GM19397 (cell line): Measurements from ENCODE around the gene SLC27A3.
"Not testable (repeated sequence)": the region's sequence is repeated elsewhere in the genome, so short reads cannot be mapped to it uniquely, and the experiment has no call there.

ENCODE experiments used
- ATAC-seq: cut with Tn5 transposase; IDR thresholded peaks from one replicate; pipeline ENCODE4 v1.9.1; 2021; ENCODE audit warnings: mild to moderate bottlenecking, moderate library complexity; ENCODE audit not compliant: unreplicated experiment

SLC27A3 gene

DNA sequence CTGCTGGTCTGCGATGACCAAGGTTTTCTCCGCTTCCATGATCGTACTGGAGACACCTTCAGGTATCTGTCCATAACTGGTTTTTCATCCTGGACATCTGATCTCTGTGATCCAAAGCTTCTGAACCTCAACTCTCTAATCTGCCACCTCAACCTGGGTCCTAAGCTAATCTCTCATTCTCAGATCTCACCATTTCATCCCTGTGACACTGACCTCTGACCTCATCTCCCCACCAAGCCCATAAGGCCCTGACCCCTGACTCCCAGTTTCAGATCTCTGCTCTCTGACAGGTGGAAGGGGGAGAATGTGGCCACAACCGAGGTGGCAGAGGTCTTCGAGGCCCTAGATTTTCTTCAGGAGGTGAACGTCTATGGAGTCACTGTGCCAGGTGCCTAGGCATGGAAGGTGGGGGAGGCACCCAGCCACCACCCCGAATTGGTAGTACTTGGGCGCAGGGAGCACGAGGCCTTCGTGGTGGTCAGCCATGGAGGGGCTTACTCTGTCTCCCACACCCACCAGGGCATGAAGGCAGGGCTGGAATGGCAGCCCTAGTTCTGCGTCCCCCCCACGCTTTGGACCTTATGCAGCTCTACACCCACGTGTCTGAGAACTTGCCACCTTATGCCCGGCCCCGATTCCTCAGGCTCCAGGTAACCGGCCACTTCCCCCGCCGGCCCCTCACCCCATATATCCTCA, 3.8 kb downstream of the SLC27A3 start:
- no peak for ATAC-seq

DNA sequence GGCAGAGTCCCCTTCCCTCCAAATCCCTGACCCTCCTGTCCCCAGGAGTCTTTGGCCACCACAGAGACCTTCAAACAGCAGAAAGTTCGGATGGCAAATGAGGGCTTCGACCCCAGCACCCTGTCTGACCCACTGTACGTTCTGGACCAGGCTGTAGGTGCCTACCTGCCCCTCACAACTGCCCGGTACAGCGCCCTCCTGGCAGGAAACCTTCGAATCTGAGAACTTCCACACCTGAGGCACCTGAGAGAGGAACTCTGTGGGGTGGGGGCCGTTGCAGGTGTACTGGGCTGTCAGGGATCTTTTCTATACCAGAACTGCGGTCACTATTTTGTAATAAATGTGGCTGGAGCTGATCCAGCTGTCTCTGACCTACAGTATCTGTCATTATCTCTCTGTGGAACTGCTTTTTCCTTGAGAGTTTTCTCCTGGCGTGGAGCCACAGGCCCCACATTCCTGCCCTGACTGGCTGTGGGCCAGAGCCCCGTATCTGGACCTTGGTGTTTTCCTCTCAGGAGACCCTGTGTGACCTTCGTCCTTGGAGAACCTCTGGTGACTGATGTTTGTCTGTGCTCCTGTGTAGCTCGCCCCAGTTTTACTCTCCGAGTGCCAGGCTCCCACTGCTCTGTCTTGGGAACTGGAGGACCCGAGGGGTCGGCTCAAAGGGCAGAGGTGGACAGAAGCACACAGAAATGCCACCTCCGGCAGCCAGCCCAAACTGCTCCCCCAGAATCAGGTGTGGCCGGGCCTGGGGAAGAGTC, 4.8 kb downstream of the SLC27A3 start:
- ATAC-seq = no peak

DNA sequence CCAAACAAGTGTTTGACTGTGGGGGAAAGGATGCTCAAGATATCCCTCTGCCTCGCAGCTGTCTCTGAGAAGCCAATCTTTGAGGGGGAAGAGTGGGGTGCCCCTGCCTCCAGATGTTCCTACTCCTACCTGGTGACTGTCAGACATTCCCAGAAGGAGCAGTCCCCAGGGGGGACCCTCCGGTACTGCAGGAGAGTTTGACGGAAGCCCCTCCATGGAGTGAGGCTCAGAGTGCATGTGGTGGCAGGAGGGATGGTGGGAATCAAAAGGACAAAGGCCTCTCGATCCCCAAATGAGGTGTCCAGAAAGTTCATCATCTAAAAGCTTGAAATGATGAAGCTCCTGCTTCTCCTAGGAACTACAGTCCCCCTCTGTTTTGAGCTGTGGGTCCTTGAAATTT, 5.3 kb downstream of the SLC27A3 start:
- ATAC-seq = no peak

GRCh38 chr1:153782648-153783047, 7.4 kb downstream of the SLC27A3 start:
- not testable (repeated sequence) for ATAC-seq

DNA sequence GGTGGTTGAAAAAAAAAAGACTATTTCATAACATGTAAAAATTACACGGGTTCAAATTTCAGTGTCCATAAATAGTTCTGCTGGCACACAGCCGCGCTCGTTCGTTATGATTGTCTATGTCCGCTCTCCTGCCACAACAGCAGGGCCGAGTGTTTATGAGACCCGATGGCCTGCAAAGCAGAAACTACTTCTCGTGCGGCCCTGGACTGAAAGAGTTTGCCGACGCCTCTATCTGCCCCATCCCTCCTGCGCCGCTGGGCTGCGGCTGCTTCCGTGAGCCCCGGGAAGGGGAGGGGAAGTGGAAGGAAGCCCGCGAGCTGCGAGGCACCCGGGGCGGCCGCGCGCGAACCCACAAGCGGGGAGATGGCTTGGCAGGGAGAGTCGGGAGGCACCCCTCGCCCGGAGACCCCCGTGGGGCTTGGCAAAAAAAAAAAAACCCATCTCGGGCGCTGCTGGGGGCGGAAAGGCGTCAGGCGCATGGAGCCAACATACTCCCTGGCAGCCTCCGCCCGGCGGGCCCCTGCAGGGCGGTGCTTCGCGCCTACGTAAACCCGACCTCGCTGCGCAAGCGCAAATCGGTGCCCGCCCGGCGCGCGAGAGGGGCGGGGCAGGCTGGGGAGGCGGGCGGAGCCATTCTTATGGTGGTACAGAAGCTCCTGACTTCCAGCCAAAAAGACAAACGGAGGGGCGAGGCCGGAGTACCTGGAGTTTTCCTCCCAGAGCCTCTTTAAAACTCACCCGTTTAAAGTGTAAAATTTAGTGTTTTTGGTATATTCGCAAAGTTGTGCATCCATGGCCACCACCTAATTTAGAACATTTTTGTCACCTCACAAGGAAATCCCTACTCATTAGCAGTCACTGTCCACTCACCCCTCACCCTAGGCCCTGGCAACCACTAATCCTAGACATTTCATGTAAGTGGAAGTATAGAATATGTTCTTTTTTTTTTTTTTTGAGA, 8.3 kb downstream of the SLC27A3 start:
- peak; percentile 87 for ATAC-seq

- no peak for ATAC-seq
Measured at GRCh38 chr1:153786038-153786790, 11.0 kb downstream of the SLC27A3 start.

- no peak for ATAC-seq
Measured at GRCh38 chr1:153789478-153790034, 14.3 kb downstream of the SLC27A3 start.

DNA sequence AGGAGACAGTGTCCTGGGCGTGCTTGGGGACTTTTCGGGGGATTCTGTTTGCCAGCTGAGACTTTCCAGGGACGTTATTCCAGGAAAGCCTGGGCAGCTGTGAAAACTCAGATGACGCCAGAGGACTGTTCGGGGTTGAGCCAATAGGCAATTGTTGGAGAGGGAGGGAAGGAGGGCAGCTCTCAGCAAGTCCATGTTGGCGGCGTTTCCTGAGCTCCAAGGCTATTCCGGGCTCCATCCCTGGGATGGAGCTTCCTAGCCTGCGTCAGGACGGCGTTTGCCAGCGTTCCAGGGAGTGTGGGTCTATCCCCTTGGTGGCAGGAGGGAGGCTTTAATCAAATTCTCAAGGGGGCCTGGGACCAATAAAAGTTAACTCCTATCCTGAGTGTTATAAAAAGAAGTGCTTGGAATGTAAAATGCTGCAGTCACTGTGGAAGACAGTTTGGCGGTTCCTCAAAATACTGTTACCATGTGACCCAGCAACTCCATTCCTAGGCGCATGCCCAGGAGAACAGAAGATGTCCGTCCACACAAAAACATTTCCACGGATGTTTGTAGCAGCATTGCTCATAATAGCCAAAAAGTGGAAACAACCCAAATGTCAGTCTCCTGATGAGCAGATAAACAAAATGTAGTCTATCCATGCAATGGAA, 15.2 kb downstream of the SLC27A3 start:
- no peak for ATAC-seq

GRCh38 chr1:153790966-153791647, 15.9 kb downstream of the SLC27A3 start:
- ATAC-seq = peak; percentile 68

DNA sequence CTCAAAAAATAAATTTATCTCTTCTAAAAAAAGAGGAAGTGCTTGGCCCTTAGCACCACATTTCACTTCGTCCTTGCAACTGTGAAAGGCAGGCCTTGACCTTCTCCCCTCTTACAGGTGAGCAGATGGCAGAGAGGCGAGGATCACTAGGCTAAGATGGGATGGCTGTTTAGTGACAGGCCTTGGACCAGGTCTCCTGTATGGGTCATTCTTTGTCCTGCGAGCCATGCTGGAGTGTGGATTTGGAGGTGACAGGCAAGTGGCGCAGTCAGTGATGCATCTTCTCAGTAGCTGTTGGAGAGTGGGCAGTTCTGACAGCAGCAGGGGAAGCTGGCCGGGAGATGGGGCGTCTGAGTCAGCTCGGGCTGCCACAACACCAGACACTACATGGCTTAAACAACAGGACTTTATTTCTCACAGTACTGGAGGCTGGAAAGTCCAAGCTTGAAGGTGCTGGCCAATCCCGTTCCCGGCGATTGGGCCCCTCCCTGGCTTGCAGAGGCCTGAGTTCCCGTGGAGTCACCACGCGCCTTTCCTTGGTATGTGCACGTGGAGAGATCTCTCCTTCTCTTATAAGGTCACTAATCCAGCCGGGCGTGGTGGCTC, 16.5 kb downstream of the SLC27A3 start:
- no peak for ATAC-seq

DNA sequence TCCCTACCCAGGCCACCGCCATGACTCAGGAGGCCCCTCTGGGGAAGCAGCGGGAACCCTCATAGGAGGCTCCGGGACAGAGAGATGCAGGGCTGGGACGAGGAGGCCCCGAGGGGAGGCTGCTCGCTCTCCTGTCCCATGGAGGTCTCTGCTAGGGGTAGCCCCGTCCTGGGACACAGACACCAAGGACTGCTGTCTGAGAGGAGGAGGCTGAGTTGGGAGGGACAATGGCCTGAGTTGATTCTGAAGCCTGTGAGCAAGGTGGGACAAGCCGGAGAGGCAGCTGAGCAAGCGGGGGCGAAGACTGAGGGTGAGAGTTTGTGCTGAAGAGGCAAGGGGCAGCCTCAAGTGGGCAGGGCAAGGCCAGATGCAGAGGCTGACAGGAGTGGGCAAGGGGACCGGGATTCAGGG, 17.4 kb downstream of the SLC27A3 start:
- no peak for ATAC-seq

DNA sequence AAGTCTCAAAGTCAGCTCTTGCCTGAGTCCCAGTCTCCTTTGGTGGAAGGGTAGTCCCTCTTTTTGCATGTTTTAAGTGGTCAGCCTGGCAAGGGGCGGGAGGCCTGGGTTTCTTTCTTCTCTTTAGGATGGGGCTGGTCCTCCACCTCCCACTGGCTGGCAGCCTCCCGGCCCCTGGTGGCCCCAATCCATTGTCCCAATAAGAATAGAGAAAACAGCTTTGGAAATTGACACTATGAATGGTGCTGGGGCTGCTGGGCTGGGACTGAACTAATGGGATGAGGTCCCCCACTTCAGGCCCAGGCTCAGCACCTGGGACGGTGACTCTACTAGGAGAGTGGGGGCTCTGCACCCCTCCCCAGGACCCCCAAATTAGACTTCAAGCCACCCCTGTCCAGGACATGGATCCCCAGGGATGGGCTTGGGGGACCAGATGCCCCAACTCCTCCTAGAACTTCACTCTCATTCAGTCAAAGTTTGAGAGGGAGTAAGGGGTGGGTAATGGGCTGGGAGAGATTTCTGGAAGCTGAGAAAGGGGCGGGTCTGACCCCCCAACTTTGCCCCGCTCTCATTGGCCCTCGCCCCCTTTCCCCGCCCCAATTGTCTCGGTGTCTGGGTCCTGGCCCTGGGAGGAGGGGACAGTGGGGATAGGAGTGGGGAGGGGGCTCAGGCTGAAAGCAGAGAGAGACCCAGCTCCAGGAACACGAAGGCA, 18.2 kb downstream of the SLC27A3 start:
- no peak for ATAC-seq

DNA sequence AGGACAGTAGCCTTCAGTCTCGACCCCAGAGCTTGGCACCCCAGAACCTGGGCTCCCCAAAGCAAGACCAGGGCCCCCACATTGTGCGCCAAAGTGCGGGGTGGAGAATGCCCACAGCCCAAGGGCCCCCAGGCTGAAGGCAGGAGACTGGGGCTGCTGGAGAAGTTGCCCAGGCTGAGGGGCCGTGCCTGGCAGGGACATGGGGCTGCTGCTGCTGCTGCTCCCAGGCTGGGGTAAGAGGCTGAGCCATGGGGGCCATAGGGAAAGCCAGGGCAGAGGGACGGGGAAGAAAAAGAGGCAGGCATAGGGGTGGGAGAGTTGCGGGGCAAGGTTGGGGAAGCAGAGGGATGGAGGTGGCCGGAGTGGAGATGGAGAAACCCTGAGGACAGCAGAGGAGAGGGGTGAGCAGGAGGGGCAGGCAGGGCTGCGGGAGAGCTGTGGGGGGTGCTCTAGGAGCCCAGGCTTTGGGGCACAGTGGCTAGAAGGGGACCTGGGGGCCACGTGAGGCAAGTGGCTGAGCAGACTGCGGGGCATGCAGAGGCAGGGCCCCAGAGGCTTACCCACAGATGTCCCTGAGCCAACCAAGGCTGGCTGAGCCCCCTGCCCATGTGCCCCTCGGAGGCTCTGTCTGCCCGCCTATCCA, 18.9 kb downstream of the SLC27A3 start:
- no peak for ATAC-seq

GRCh38 chr1:153794624-153795329, 19.6 kb downstream of the SLC27A3 start:
- no peak for ATAC-seq

- no peak for ATAC-seq
Measured at GRCh38 chr1:153795330-153795837, 20.2 kb downstream of the SLC27A3 start.

DNA sequence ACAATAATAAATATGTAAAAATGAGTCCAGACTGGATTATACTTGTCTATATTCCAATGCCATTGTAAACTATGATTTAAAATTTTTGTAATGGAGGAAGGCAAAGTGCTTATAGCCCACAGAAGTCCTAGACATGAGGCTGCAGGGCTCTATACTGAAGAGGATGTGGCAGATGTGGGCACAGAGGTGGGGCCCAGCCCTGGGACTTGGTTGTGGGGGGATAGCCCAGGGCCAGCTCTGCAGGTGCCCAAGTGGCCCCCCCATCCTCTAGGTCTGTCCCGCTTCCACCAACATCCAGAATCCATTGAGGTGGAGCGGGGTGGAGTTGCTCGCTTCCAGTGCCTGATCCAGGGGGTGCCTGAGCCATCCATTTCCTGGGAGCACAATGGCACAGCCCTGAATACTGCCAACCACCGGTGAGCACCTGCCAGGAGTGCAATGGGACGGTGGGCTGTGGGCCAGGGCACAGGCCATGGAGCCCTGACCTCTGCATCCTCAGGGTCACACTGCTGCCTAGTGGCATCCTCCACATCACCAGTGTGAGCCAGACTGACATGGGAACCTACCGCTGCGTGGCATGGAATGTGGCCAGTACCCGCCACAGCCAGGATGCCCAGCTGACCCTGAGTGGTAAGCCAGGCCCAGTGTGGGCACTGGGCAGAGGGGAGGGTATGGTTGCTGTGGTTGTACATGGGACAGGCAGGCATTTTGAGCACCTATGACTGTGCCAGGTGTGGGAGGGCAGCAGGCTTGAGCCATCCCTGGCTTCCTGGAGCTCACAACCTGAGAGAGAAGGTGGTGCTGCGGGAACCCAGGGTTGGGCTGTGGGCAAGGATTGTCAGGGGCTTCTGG, 21.0 kb downstream of the SLC27A3 start:
- no peak for ATAC-seq
